Stimulated activated memory B cell treated with anti-CD40 and anti-IgM and Interleukin-4, amounts not matched to agents 10 μg/mL and 1 μg/mL and 100 μg/mL, for 72 hours (primary cell): ENCODE results near the gene OPN3.

Experiments
- ATAC-seq: fragments of 150-1000 bp; cut with Tn5 transposase; 2 replicates; pipeline ENCODE4 v1.10.0; 2021
- H3K27ac Mint-ChIP-seq: one replicate; pipeline ENCODE4 v1.8.0; 2022; ENCODE audit warnings: mild to moderate bottlenecking, mixed read lengths
- H3K27me3 Mint-ChIP-seq: one replicate; pipeline ENCODE4 v1.8.0; 2022; ENCODE audit warnings: mixed read lengths
- H3K36me3 Mint-ChIP-seq: one replicate; pipeline ENCODE4 v1.8.0; 2022; ENCODE audit warnings: mixed read lengths
- H3K4me1 Mint-ChIP-seq: one replicate; pipeline ENCODE4 v1.8.0; 2022; ENCODE audit warnings: mixed read lengths
- H3K4me3 Mint-ChIP-seq: one replicate; pipeline ENCODE4 v1.8.0; 2022; ENCODE audit warnings: mild to moderate bottlenecking, moderate library complexity, mixed read lengths
- H3K9me3 Mint-ChIP-seq: one replicate; pipeline ENCODE4 v1.8.0; 2022; ENCODE audit warnings: mixed read lengths

OPN3 gene

DNA sequence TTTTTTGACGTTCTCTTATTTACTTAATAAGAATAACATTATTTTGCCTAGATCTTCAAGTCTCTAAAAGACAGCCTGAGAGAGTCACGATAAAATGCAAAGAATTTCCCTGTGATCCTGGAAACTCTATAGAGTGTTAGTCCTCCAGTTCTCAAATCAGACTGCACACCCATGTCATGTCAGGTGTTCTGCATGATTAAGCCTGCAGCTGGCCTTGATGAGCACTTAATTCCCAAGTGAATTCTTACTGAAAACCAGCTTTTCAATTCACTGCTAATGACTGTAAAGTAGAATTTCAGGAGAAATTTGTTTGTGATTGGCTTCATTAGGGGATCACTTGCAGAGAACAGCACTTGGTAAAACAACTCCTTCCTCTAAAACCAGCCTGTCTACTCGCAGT is 41.9 kb downstream of the OPN3 start:
- peaks cover 54% of the 10 kb centered on the region for H3K36me3 Mint-ChIP-seq
- ATAC-seq, result peak; percentile 82

DNA sequence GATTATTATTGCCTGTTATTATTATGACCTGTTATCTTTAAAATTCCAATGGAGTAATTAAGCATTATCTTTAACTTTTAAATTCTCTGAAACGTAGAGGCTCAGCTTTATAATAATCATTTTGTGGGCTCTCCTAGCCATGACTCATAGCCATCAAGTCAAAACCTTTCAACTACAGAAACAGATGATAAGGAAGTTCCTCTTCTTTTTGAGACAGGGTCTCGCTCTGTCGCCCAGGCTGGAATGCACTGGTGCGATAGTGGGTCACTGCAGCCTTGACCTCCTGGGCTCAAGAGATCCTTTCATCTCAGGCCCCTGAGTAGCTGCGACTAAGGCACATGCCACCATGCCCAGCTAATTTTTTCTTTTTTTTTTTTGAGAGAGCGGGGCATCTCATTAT is 43.5 kb downstream of the OPN3 start:
- ATAC-seq, result peak; percentile 77
- H3K27ac Mint-ChIP-seq, result peak overlapping the region; percentile 67
- no peaks in the 10 kb centered on the region for H3K9me3 Mint-ChIP-seq
- no peak overlapping the region for H3K4me3 Mint-ChIP-seq
- peaks cover 54% of the 10 kb centered on the region for H3K36me3 Mint-ChIP-seq
- H3K4me1 Mint-ChIP-seq, result peaks cover 71% of the 10 kb centered on the region
- H3K27me3 Mint-ChIP-seq, result no peaks in the 10 kb centered on the region

More for the DNA sequence above, 41.9 kb downstream of the OPN3 start:
- Mint-ChIP-seq H3K4me1 (peaks cover 71% of the 10 kb centered on the region), H3K4me3 (peak overlapping the region; percentile 30), H3K27ac (peak overlapping the region; percentile 67), H3K9me3 (peaks cover 4% of the 10 kb centered on the region), H3K27me3 (no peaks in the 10 kb centered on the region)

- H3K4me1 Mint-ChIP-seq, result peaks cover 63% of the 10 kb centered on the region
- H3K27ac Mint-ChIP-seq, result peak overlapping the region; percentile 78
- no peak overlapping the region for H3K4me3 Mint-ChIP-seq
- H3K9me3 Mint-ChIP-seq, result no peaks in the 10 kb centered on the region
- ATAC-seq, result no peak
- H3K36me3 Mint-ChIP-seq, result peaks cover 71% of the 10 kb centered on the region
- H3K27me3 Mint-ChIP-seq, result no peaks in the 10 kb centered on the region
Measured at GRCh38 chr1:241593186-241593585, 47.0 kb downstream of the OPN3 start.

- Mint-ChIP-seq H3K4me1 (peaks cover 55% of the 10 kb centered on the region), H3K4me3 (no peak overlapping the region), H3K9me3 (no peaks in the 10 kb centered on the region), H3K36me3 (peaks cover 76% of the 10 kb centered on the region), H3K27ac (peak overlapping the region; percentile 78), H3K27me3 (no peaks in the 10 kb centered on the region)
- peak; percentile 84 for ATAC-seq
Measured at GRCh38 chr1:241592273-241592958, 47.8 kb downstream of the OPN3 start.

DNA sequence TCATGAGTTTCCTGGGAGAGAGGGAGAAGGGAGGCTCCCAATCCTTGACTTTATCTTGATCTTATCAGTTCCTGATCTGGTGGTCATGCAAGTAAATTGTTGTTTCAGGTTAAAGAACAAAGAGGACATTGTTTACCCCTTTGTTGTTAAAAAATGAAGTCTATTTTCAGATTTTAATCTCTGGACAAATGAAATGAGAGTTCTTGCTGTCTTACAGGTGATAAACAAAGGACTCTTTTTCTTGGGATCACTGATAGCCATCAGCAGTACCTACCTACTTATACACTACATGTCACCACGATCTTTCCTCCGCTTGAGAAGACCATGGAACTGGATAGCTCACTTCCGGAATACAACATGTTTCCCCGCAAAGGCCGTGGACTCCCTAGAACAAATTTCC is 48.4 kb downstream of the OPN3 start:
- peak overlapping the region; percentile 78 for H3K27ac Mint-ChIP-seq
- H3K4me1 Mint-ChIP-seq, result peaks cover 51% of the 10 kb centered on the region
- H3K4me3 Mint-ChIP-seq, result no peak overlapping the region
- no peaks in the 10 kb centered on the region for H3K27me3 Mint-ChIP-seq
- ATAC-seq, result no peak
- peaks cover 82% of the 10 kb centered on the region for H3K36me3 Mint-ChIP-seq
- H3K9me3 Mint-ChIP-seq, result no peaks in the 10 kb centered on the region

GRCh38 chr1:241591317-241591716 is 48.9 kb downstream of the OPN3 start:
- Mint-ChIP-seq H3K27ac (peak overlapping the region; percentile 78), H3K4me3 (no peak overlapping the region), H3K36me3 (peaks cover 84% of the 10 kb centered on the region), H3K4me1 (peaks cover 46% of the 10 kb centered on the region), H3K9me3 (no peaks in the 10 kb centered on the region), H3K27me3 (no peaks in the 10 kb centered on the region)
- ATAC-seq, result no peak

DNA sequence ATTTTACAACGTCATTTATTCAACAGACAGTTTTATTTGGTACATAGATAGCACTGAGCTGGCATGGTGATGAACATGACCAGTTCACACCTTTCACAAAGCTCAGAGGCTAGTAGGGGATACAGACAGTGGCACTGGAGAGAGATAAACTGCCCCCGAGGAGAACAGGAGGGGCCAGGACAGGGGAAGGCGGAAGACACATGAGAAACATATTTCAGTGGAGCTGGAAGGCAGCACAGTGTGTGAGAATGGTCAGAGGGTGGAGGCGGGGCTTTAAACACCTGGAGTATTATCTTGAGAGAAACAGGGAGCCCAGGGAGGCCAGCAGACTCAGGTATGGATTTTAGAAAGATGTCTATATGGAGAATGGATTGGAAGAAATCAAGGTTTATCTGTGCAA is 49.5 kb downstream of the OPN3 start:
- Mint-ChIP-seq H3K4me1 (peaks cover 42% of the 10 kb centered on the region), H3K9me3 (no peaks in the 10 kb centered on the region), H3K4me3 (no peak overlapping the region), H3K36me3 (peaks cover 81% of the 10 kb centered on the region), H3K27me3 (no peaks in the 10 kb centered on the region), H3K27ac (peak overlapping the region; percentile 78)
- ATAC-seq, result no peak

DNA sequence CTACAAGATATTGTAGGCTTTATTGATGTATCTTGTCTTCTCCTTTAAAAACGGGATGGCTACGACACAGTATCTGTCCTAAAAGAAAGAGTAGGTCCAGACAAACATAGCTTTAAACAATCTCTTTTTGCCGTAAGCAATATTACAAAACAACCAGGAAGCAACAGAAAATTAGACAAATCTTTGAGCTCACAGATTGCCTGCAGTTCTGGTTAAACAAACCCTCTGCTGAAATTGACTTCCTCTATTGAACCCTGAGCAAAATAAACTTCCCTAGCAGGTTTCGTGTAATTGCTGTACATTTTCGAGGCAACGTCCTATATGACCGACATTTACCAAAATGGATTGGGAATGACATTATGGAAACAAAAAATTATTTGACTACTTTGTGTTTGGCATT is 50.6 kb downstream of the OPN3 start:
- Mint-ChIP-seq H3K27me3 (no peaks in the 10 kb centered on the region), H3K9me3 (no peaks in the 10 kb centered on the region), H3K4me1 (peaks cover 33% of the 10 kb centered on the region), H3K36me3 (peaks cover 71% of the 10 kb centered on the region), H3K4me3 (no peak overlapping the region), H3K27ac (no peak overlapping the region)
- ATAC-seq, result no peak

DNA sequence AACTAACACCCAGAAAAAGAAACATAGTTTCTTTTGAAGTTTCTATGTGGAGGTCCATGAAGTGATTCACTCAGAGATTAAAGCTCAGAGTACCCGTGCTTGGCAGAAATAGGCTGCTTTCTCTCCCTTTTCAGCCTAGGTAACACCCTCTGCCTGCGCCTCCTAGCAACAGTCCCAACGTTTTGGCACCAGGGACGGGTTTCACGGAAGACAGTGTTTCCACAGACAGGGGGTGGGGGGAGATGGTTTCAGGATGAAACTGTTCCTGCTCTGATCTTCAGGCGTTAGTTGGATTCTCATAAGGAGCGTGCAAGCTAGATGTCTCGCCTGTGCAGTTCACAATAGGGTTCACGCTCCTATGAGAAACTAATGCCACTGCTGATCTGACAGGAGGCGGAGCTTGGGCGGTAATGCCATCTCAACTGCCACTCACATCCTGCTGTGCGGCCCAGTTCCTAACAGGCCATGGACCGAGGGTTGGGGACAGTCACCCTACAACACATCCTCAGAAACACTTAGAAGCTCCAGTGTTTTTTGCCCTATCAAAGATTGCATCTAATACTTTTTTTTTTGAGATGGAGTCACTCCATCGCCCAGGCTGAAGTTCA is 53.2 kb downstream of the OPN3 start:
- no peak for ATAC-seq
- no peak overlapping the region for H3K27ac Mint-ChIP-seq
- no peaks in the 10 kb centered on the region for H3K27me3 Mint-ChIP-seq
- no peak overlapping the region for H3K4me3 Mint-ChIP-seq
- peaks cover 61% of the 10 kb centered on the region for H3K36me3 Mint-ChIP-seq
- no peaks in the 10 kb centered on the region for H3K9me3 Mint-ChIP-seq
- H3K4me1 Mint-ChIP-seq, result peaks cover 21% of the 10 kb centered on the region

GRCh38 chr1:241582921-241583321 is 57.2 kb downstream of the OPN3 start:
- ATAC-seq, result no peak
- no peaks in the 10 kb centered on the region for H3K27me3 Mint-ChIP-seq
- H3K9me3 Mint-ChIP-seq, result no peaks in the 10 kb centered on the region
- H3K27ac Mint-ChIP-seq, result no peak overlapping the region
- peaks cover 69% of the 10 kb centered on the region for H3K36me3 Mint-ChIP-seq
- peaks cover 12% of the 10 kb centered on the region for H3K4me1 Mint-ChIP-seq
- H3K4me3 Mint-ChIP-seq, result no peak overlapping the region

- Mint-ChIP-seq H3K27ac (peak overlapping the region; percentile 55), H3K4me1 (peaks cover 22% of the 10 kb centered on the region), H3K4me3 (no peak overlapping the region), H3K36me3 (peaks cover 88% of the 10 kb centered on the region), H3K27me3 (no peaks in the 10 kb centered on the region), H3K9me3 (peaks cover 5% of the 10 kb centered on the region)
- ATAC-seq, result no peak
Measured at GRCh38 chr1:241579434-241579833, 60.7 kb downstream of the OPN3 start.

- peaks cover 97% of the 10 kb centered on the region for H3K36me3 Mint-ChIP-seq
- H3K27me3 Mint-ChIP-seq, result no peaks in the 10 kb centered on the region
- no peak overlapping the region for H3K4me3 Mint-ChIP-seq
- peaks cover 8% of the 10 kb centered on the region for H3K9me3 Mint-ChIP-seq
- ATAC-seq, result no peak
- no peak overlapping the region for H3K27ac Mint-ChIP-seq
- peaks cover 41% of the 10 kb centered on the region for H3K4me1 Mint-ChIP-seq
Measured at GRCh38 chr1:241574154-241574553, 66.0 kb downstream of the OPN3 start.

- peaks cover 35% of the 10 kb centered on the region for H3K4me1 Mint-ChIP-seq
- peaks cover 3% of the 10 kb centered on the region for H3K9me3 Mint-ChIP-seq
- no peak for ATAC-seq
- H3K36me3 Mint-ChIP-seq, result peaks cover 70% of the 10 kb centered on the region
- H3K4me3 Mint-ChIP-seq, result no peak overlapping the region
- no peak overlapping the region for H3K27ac Mint-ChIP-seq
- no peaks in the 10 kb centered on the region for H3K27me3 Mint-ChIP-seq
Measured at GRCh38 chr1:241569848-241570247, 70.3 kb downstream of the OPN3 start.

GRCh38 chr1:241560849-241561187 is 79.4 kb downstream of the OPN3 start:
- peaks cover 15% of the 10 kb centered on the region for H3K4me1 Mint-ChIP-seq
- H3K27ac Mint-ChIP-seq, result peak overlapping the region; percentile 2
- H3K27me3 Mint-ChIP-seq, result no peaks in the 10 kb centered on the region
- no peaks in the 10 kb centered on the region for H3K9me3 Mint-ChIP-seq
- H3K36me3 Mint-ChIP-seq, result peaks cover 75% of the 10 kb centered on the region
- H3K4me3 Mint-ChIP-seq, result no peak overlapping the region
- ATAC-seq, result no peak

GRCh38 chr1:241560146-241560848 is 79.9 kb downstream of the OPN3 start:
- no peak for ATAC-seq
- Mint-ChIP-seq H3K9me3 (no peaks in the 10 kb centered on the region), H3K27ac (peak overlapping the region; percentile 2), H3K36me3 (peaks cover 76% of the 10 kb centered on the region), H3K4me3 (no peak overlapping the region), H3K4me1 (peaks cover 15% of the 10 kb centered on the region), H3K27me3 (no peaks in the 10 kb centered on the region)
